Measurements from ENCODE around the gene STARD3.

Gene STARD3

DNA sequence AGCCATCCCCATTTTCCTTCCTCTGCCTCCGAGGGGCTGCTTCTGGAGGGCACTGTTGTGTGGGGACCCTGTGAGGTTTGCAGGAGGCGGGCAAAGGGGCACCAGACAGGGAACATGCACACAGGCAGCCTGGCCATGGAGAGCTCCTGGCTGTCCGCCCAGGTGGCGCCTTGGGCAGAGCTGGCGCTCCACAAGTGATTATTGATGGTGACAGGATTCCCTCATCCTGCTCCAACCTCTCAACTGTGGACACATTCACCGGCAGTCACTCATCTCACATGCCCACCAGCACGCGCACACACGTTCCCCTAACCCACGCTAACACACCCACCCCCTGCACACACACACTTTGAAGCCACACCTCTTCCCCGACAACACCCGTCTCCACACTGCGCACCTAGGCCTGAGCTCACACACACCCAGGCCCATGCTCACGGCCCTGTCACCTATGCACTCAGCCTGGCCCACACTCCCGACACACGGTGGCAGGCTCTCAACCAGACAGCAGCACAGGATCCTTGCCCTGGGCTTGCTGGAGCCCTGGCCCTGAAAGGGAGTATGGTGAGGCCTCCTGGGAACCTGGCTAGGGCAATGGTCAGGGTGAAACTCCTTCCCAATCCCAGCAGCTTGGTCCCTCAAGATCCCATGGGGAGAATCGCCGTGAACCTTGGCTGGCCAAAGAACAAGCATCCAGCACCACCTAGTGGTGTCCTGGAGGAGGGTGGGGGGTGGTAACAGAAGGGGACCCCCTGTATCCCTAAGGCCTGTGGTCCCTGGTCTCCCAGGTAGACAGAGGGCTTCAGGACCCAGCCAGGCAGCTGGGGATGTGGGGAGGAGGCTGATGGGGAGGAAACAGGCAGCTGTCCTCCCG, 34.9 kb downstream of the STARD3 start:
- H3K9me3 ChIP-seq (ENCODE audit: low read depth, low read length), result no peaks in the 10 kb centered on the region
- H3K4me3 ChIP-seq, result no peak overlapping the region
- H3K36me3 ChIP-seq (ENCODE audit: insufficient read depth, low read length), result no peaks in the 10 kb centered on the region
- TF ChIP-seq POLR2AphosphoS5 (IDR thresholded peaks at IDR 0.05; ENCODE audit: borderline replicate concordance, low read depth, low read length) (no peak), FOXP2 (optimal IDR thresholded peaks at IDR 0.05; ENCODE audit: control extremely low read depth, extremely low read length, insufficient read depth) (no peak)
- no peak overlapping the region for H3K9ac ChIP-seq (ENCODE audit: insufficient read length)
- H3K27ac ChIP-seq, result no peak overlapping the region
- no peak for DNase-seq (ENCODE audit: low read depth, low spot score)

DNA sequence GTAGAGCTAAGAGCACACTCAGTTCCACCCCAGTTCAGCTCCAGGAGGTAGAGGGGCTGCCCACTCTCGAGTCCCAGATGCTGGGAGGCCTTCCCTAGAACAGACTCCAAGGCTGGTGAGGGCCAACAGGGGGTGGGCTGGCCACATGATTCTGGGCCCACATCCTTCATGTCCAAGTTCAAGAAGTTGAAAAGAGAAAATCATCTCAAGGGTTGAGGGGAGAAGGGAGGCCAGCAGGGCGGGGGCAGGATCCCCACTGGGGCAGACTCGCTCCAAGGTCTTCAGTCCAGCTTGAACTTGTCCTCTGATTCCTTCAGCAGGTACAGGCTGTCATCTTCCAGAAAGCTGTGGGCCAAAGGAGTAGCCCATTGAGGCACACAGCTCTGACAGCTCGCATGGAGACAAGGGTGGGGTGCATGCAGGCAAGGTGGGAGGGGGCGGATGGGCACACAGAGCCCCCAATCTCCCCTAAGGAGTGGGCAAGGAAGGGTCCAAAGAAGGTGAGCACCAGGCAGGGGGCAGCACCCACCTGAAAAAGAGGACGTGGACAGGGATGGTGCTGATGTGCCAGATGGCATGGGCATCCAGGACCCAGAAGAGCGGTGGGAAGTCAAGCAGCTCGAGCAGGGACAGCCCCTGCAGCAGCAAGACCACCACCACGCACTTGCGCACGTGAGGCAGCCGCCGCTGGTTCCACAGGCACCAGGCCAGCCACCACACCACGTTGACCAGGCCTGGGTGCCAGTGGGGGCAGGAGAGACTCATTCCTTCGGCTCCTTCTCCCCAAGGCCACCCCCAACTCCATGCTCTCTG, 35.8 kb downstream of the STARD3 start:
- TF ChIP-seq FOXP2 (optimal IDR thresholded peaks at IDR 0.05; ENCODE audit: control extremely low read depth, extremely low read length, insufficient read depth), result no peak
- no peak for TF ChIP-seq POLR2AphosphoS5 (IDR thresholded peaks at IDR 0.05; ENCODE audit: borderline replicate concordance, low read depth, low read length)
- TF ChIP-seq EZH2 (IDR thresholded peaks at IDR 0.05), result no peak
- Histone ChIP-seq H3K9me3 (ENCODE audit: low read depth, low read length) (no peaks in the 10 kb centered on the region), H3K27ac (no peak overlapping the region), H3K36me3 (ENCODE audit: insufficient read depth, low read length) (no peaks in the 10 kb centered on the region), H3K4me3 (no peak overlapping the region), H3K9ac (ENCODE audit: insufficient read length) (no peak overlapping the region)
- no peak for DNase-seq (ENCODE audit: low read depth, low spot score)

DNA sequence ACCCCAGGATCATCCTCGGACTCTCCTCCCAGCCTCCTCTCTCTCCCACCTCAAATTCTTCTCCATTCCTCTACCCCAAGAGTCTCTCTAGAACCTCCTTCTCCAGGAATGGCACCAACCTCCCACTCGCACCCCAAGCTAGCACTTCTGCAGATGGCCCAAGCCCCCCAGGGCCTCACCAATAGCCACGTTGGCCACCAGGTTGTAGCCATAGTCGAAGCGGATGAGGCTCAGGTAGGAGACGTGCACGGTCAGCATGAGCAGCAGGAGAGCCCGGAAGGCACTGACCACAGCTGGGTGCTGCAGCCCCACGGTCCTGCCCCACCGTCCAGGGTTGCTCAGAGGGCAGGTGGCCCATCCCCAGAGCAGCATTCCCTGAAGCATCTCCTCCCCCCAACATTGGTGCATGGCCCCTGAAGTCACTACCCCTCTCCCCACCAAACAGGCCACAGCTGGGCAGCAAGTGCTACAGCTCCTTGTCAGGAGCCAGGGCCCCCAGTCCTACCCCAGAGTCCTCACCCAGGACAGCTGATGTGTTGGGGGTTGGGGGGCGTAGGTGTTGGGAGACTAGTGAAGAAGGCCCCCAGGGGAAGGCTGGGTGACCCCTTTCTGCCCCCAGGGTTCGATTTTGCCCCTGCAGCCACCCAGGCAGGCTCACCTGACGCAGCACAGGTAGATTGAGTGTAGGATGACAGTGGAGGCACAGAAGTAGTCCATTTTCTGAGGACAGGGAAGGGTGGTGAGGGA, 36.6 kb downstream of the STARD3 start:
- no peak for DNase-seq (ENCODE audit: low read depth, low spot score)
- H3K36me3 ChIP-seq (ENCODE audit: insufficient read depth, low read length), result no peaks in the 10 kb centered on the region
- H3K27ac ChIP-seq, result no peak overlapping the region
- TF ChIP-seq FOXP2 (optimal IDR thresholded peaks at IDR 0.05; ENCODE audit: control extremely low read depth, extremely low read length, insufficient read depth) (no peak), POLR2AphosphoS5 (IDR thresholded peaks at IDR 0.05; ENCODE audit: borderline replicate concordance, low read depth, low read length) (no peak), EZH2 (IDR thresholded peaks at IDR 0.05) (no peak)
- no peak overlapping the region for H3K9ac ChIP-seq (ENCODE audit: insufficient read length)
- no peaks in the 10 kb centered on the region for H3K9me3 ChIP-seq (ENCODE audit: low read depth, low read length)
- H3K4me3 ChIP-seq, result no peak overlapping the region

DNA sequence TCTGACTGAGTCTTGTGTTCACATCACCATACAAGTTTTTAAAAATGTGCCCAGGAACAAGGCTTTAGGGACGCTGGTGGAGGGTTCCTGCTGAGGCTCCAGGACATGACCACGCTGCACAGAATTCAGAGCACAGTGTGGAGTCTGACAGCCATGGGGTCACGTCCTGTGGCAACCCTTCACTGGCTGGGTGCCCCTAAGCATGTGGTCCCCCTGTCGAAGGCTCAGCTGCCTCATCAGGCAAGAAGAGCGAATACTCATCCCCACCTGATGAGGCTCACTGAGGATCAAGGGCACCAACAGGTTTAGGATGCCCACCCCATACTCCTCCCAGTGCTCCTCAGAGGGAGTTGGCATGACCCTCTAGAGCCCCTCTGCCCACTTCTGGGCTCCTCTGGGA, 37.2 kb downstream of the STARD3 start:
- H3K4me3 ChIP-seq, result no peak overlapping the region
- TF ChIP-seq EZH2 (IDR thresholded peaks at IDR 0.05) (no peak), FOXP2 (optimal IDR thresholded peaks at IDR 0.05; ENCODE audit: control extremely low read depth, extremely low read length, insufficient read depth) (no peak), POLR2AphosphoS5 (IDR thresholded peaks at IDR 0.05; ENCODE audit: borderline replicate concordance, low read depth, low read length) (no peak)
- no peak for DNase-seq (ENCODE audit: low read depth, low spot score)
- no peaks in the 10 kb centered on the region for H3K9me3 ChIP-seq (ENCODE audit: low read depth, low read length)
- no peaks in the 10 kb centered on the region for H3K36me3 ChIP-seq (ENCODE audit: insufficient read depth, low read length)
- no peak overlapping the region for H3K9ac ChIP-seq (ENCODE audit: insufficient read length)
- H3K27ac ChIP-seq, result no peak overlapping the region

DNA sequence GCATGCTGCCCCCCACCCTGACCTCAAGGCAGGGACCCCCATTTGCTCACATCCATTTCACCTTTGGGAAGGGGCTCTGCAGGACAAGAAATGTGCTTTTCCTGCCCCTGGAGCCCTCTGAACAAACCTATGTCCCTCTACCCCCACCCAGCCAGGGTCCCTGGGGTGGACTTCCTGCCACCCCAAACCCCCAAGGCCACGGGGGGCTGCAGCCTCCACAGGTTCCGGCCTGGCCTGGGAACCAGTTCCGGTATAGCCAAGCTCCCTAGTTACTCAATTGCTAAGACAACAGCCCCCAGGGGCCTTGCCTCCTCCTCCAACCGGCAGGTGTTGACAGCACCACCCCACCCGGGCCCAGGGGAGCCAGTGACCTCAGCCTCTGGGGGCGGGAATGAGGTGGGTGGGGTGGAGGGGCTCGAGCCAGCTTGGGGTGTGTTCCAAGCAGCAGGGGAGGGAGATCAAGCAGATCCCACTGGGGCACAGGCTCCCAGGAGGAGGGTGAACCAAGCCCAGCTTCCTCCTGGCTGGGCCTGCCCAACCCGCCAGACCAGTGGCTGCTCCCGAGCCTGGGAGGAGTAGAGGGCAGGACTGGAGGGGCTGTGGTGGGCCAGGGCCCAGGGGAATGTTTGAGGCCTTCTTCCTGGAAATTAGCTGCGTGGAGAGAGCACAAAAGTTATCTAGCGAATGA, 37.9 kb downstream of the STARD3 start:
- H3K36me3 ChIP-seq (ENCODE audit: insufficient read depth, low read length), result no peaks in the 10 kb centered on the region
- H3K27ac ChIP-seq, result no peak overlapping the region
- no peak overlapping the region for H3K9ac ChIP-seq (ENCODE audit: insufficient read length)
- H3K4me3 ChIP-seq, result no peak overlapping the region
- TF ChIP-seq EZH2 (IDR thresholded peaks at IDR 0.05), result no peak
- TF ChIP-seq POLR2AphosphoS5 (IDR thresholded peaks at IDR 0.05; ENCODE audit: borderline replicate concordance, low read depth, low read length), result no peak
- no peak for TF ChIP-seq FOXP2 (optimal IDR thresholded peaks at IDR 0.05; ENCODE audit: control extremely low read depth, extremely low read length, insufficient read depth)
- no peaks in the 10 kb centered on the region for H3K9me3 ChIP-seq (ENCODE audit: low read depth, low read length)
- no peak for DNase-seq (ENCODE audit: low read depth, low spot score)

DNA sequence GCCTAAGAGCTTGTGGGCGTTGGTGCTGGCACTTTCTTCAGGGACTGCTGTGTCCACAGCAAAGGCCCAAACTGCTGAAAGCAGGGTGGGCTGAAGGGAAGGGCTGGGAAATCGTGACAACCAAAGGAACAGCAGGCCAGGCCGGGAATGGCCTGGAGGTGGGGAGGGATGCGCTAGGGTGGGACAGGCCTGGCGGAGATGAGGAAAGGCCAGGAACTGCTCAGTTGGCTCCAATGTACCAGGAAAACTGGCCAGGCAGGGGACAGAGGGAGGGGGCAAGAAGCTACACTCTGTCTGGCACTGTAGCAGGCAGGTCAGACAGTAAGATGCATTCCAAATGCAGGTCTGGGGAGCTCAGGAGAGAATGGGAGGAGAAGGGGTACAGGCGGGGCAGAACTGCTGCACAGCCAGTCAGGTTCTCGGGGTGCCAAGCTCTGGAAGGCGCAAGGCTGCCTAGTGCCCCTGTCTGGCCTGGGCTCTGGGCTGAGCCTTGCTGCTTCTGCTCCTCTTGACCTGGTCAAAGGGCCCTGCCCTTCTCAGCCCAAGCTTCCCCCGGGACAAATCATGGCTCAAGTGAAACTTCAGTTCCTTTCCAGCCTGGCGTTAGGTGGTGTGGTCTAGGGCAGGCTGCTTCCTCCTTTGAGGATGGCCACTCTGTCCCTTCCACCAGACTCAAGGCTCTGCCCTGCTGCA, 38.6 kb downstream of the STARD3 start:
- TF ChIP-seq EZH2 (IDR thresholded peaks at IDR 0.05) (no peak), FOXP2 (optimal IDR thresholded peaks at IDR 0.05; ENCODE audit: control extremely low read depth, extremely low read length, insufficient read depth) (no peak), POLR2AphosphoS5 (IDR thresholded peaks at IDR 0.05; ENCODE audit: borderline replicate concordance, low read depth, low read length) (no peak)
- Histone ChIP-seq H3K27ac (no peak overlapping the region), H3K36me3 (ENCODE audit: insufficient read depth, low read length) (no peaks in the 10 kb centered on the region), H3K9ac (ENCODE audit: insufficient read length) (no peak overlapping the region), H3K9me3 (ENCODE audit: low read depth, low read length) (no peaks in the 10 kb centered on the region), H3K4me3 (no peak overlapping the region)
- no peak for DNase-seq (ENCODE audit: low read depth, low spot score)

DNA sequence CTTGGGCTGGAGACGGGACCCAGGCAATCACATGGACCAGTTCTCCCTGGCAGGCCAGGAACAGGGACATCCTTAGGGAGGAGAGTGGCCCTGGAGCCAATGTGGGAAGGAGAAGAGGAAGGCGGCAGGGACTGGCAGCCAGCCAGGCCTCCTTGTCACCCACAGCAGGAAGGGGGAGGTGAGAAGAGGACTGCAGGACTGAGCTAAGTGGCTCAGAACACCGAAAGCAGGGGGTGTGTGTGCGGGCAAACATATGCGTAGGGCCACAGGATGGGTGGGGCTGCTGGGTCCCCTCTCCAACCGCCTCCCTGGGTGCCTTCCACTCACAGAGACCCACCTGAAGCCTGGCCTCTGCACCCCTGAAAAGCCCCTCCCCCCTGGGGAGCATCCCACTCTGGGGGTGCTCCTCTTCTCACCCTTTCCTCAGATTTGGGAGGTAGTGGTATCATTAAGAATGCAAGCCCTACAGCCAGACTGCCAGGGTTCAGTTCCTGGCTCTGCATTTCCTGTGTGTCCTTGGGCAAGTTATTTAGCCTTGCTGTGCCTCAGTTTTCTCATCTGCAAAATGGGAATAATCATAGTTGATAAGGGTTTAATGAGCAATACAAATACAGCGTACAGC, 39.4 kb downstream of the STARD3 start:
- Histone ChIP-seq H3K9me3 (ENCODE audit: low read depth, low read length) (no peaks in the 10 kb centered on the region), H3K9ac (ENCODE audit: insufficient read length) (no peak overlapping the region), H3K27ac (no peak overlapping the region), H3K36me3 (ENCODE audit: insufficient read depth, low read length) (no peaks in the 10 kb centered on the region), H3K4me3 (no peak overlapping the region)
- DNase-seq (ENCODE audit: low read depth, low spot score), result no peak
- TF ChIP-seq EZH2 (IDR thresholded peaks at IDR 0.05), result no peak
- no peak for TF ChIP-seq POLR2AphosphoS5 (IDR thresholded peaks at IDR 0.05; ENCODE audit: borderline replicate concordance, low read depth, low read length)
- no peak for TF ChIP-seq FOXP2 (optimal IDR thresholded peaks at IDR 0.05; ENCODE audit: control extremely low read depth, extremely low read length, insufficient read depth)
